Lung (tissue), 12 donors: ENCODE results near the gene SLC7A8. TPM values are rescaled to one million over a fixed set of nuclear protein-coding genes. Genes with fewer than 3 reads are reported as not detected.

Source experiments
- ATAC-seq: fragments of 200-7000 bp; cut with Tn5 transposase; one replicate; pipeline ENCODE4 v1.9.1; 2020; ENCODE audit warnings: moderate number of reproducible peaks; ENCODE audit not compliant: insufficient read depth, low FRiP score
- DNase-seq, 3 donors: peaks; one replicate each; pipeline ENCODE4 v3.0.0-alpha.2; 2013 to 2017
- H3K27ac ChIP-seq, 2 donors: one replicate each; pipeline ENCODE4 v1.5.1; 2013; ENCODE audit warnings: mild to moderate bottlenecking in 2 of 2, moderate library complexity in 2 of 2, control low read depth in 1 of 2, inconsistent platforms in 1 of 2, low read depth in 1 of 2, low read length in 1 of 2
- H3K27me3 ChIP-seq, 3 donors: one replicate each; pipeline ENCODE4 v1.5.1; 2013; ENCODE audit warnings: low read length in 2 of 3; ENCODE audit not compliant: control insufficient read depth in 3 of 3, insufficient read depth in 3 of 3
- H3K36me3 ChIP-seq, 4 donors: one replicate each; pipeline ENCODE4 v1.5.1; 2013; ENCODE audit warnings: low read length in 4 of 4, mild to moderate bottlenecking in 1 of 4, moderate library complexity in 1 of 4; ENCODE audit not compliant: control insufficient read depth in 4 of 4, insufficient read depth in 4 of 4
- H3K4me1 ChIP-seq, 5 donors: one replicate each; pipeline ENCODE4 v1.5.1; 2013; ENCODE audit warnings: low read length in 5 of 5, mild to moderate bottlenecking in 2 of 5, moderate library complexity in 1 of 5; ENCODE audit not compliant: control insufficient read depth in 5 of 5, insufficient read depth in 5 of 5
- H3K4me3 ChIP-seq: one replicate; pipeline ENCODE4 v1.5.1; 2013; ENCODE audit warnings: mild to moderate bottlenecking, control low read depth, moderate library complexity
- H3K9ac ChIP-seq, 2 donors: one replicate each; pipeline ENCODE4 v1.5.1; 2013; ENCODE audit warnings: low read length in 2 of 2, control low read depth in 1 of 2; ENCODE audit not compliant: insufficient read depth in 1 of 2
- H3K9me3 ChIP-seq, 4 donors: one replicate each; pipeline ENCODE4 v1.5.1; 2013; ENCODE audit warnings: low read length in 3 of 4, mild to moderate bottlenecking in 1 of 4, moderate library complexity in 1 of 4; ENCODE audit not compliant: control insufficient read depth in 4 of 4, insufficient read depth in 3 of 4
- CTCF ChIP-seq: IDR thresholded peaks from 2 replicates; pipeline ENCODE4 v1.5.1; 2012; ENCODE audit warnings: mild to moderate bottlenecking; ENCODE audit errors: control extremely low read depth, extremely low read depth
- WGBS, 2 donors: extraction: QIAGEN DNeasy Blood & Tissue Kit; methylation state at CpG; one replicate each; pipeline ENCODE4 v1.1.7; 2013; 5-methylcytosine and 5-hydroxymethylcytosine counted together
- polyA plus RNA-seq, 2 donors: library from polyadenylated mRNA; stranded (reverse); fragments of 200-250 nt; gene quantifications; one replicate each; pipeline ENCODE4 v1.2.1, GENCODE V29; 2013
- total RNA-seq, 2 donors: library from RNA; depleted of rRNA in 1 of 2; stranded (reverse); fragments of >200 nt in 1 of 2; gene quantifications; one replicate each; pipeline ENCODE4 v1.2.1, GENCODE V29; 2014 to 2021
- donor health status: control.
- donor health status: control.
- donor health status: Bipolar disorder and iron deficiency.
- donor health status: healthy.
- donor health status: DM: yes; HTN: yes; CAD: no.

SLC7A8 gene
- total and polyA plus RNA-seq, 4 donors, result 28.1 to 74.0 (median 41.9) TPM

DNA sequence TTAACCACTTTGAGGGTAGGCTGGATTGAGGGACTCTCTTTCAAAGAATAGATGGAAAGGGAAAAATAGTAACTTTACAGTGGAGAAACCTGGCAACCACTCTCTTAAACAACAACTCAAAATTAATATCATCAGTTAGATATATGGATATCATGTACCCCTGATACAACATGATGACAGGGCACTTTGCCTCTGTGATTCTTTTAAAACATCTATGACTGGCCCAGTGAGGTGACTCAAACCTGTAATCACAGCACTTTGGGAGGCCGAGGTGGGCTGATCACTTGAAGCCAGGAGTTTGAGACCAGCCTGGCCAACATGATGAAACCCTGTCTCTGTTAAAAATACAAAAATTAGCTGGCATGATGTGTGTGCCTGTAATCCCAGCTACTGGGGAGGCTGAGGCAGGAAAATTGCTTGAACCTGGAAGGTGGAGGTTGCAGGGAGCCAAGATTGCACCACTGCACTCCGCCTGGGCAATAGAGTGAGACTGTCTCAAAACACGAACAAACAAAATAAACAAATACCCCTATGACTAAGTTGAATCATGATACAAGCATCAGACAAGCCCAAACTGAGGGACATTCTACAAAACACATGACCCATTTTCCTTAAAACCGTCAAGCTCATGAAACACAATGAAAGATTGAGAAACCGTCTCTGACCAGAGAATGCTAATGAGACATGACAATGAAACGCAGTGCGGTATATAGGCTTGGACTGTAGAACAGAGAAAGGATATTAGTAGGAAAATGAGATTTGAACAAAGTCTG is 26.4 kb upstream of the SLC7A8 start:
- Histone ChIP-seq H3K4me3 (no peak overlapping the region), H3K27ac (no peak overlapping the region), H3K4me1 (no peaks in the 10 kb centered on the region), H3K9me3 (peaks cover 0 to under 1% (median 0%) of the 10 kb centered on the region in 4 donors), H3K27me3 (no peaks in the 10 kb centered on the region), H3K9ac (no peak overlapping the region), H3K36me3 (no peaks in the 10 kb centered on the region)
- no peak for DNase-seq
- 87 to 88% methylated on average over 7 of the region's 7 CpGs for WGBS, 2 donors
- TF ChIP-seq CTCF, result no peak
- no peak for ATAC-seq

- no peaks in the 10 kb centered on the region for H3K36me3 ChIP-seq
- H3K27ac ChIP-seq, result no peak overlapping the region
- H3K9ac ChIP-seq, result no peak overlapping the region
- H3K4me3 ChIP-seq, result no peak overlapping the region
- H3K27me3 ChIP-seq, result no peaks in the 10 kb centered on the region
- H3K9me3 ChIP-seq, result no peaks in the 10 kb centered on the region
- DNase-seq (no peak), ATAC-seq (no peak)
- TF ChIP-seq CTCF, result no peak
- no peaks in the 10 kb centered on the region for H3K4me1 ChIP-seq
These were observed 24.9 kb upstream of the SLC7A8 start for GRCh38 chr14:23208324-23208723.

DNA sequence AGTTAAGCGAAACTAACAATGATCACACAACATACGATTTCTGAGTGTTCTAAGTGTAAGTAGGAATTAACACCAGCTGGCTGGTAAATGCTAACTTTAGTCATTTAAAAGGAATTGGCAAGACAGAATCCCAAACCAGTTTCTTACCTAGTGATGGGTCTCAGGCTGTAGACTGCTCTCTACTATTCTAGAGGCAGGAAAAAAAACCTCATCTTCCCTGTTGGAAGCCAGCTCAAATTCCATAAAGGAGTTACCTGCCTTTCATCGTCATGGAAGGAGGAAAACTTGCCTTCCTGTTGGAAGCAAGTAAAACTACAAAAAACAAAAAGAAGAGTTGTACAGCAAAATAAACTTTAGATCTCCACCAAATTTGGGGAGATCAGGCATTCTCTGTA is 23.7 kb upstream of the SLC7A8 start:
- WGBS, 2 donors, result 74 to 87% methylated on average over 3 of the region's 3 CpGs
- Histone ChIP-seq H3K9me3 (no peaks in the 10 kb centered on the region), H3K27me3 (no peaks in the 10 kb centered on the region)

More for the DNA sequence above, 23.7 kb upstream of the SLC7A8 start:
- no peaks in the 10 kb centered on the region for H3K36me3 ChIP-seq
- H3K4me1 ChIP-seq, result no peaks in the 10 kb centered on the region
- no peak overlapping the region for H3K4me3 ChIP-seq
- H3K27ac ChIP-seq, result no peak overlapping the region
- DNase-seq, result no peak
- ATAC-seq, result no peak
- H3K9ac ChIP-seq, result no peak overlapping the region
- no peak for TF ChIP-seq CTCF
